ENCODE measurements around the gene PRAME.
"Not testable (repeated sequence)": the region's sequence is repeated elsewhere in the genome, so short reads cannot be mapped to it uniquely, and the experiment has no call there.

Gene PRAME

GRCh38 chr22:22512951-22513350 lies 46.1 kb downstream of the PRAME start:
- Mint-ChIP-seq H3K27me3 (ENCODE audit: low read depth, poor library complexity) (peaks cover 62% of the 10 kb centered on the region), H3K4me3 (no peak overlapping the region), H3K9me3 (peaks cover 29% of the 10 kb centered on the region)

GRCh38 chr22:22510833-22511232 lies 48.2 kb downstream of the PRAME start:
- H3K27ac Mint-ChIP-seq, H3K4me3 Mint-ChIP-seq, H3K4me1 Mint-ChIP-seq, DNase-seq: not testable (repeated sequence)
- Mint-ChIP-seq H3K9me3 (peaks cover 29% of the 10 kb centered on the region), H3K36me3 (ENCODE audit: low read depth) (peaks cover 23% of the 10 kb centered on the region), H3K27me3 (ENCODE audit: low read depth, poor library complexity) (peaks cover 49% of the 10 kb centered on the region)

More at GRCh38 chr22:22512951-22513350, 46.1 kb downstream of the PRAME start:
- no peak overlapping the region for H3K27ac Mint-ChIP-seq
- peaks cover 1% of the 10 kb centered on the region for H3K36me3 Mint-ChIP-seq (ENCODE audit: low read depth)
- peaks cover 2% of the 10 kb centered on the region for H3K4me1 Mint-ChIP-seq
- no peak for DNase-seq
- no peak for TF ChIP-seq CTCF (IDR thresholded peaks at IDR 0.05)

- H3K4me3 Mint-ChIP-seq: peak overlapping the region; percentile 90
These were observed 49.2 kb downstream of the PRAME start for GRCh38 chr22:22509912-22510311.

GRCh38 chr22:22508274-22509176 lies 50.5 kb downstream of the PRAME start, which contains the start of gene ZNF280B:
ZNF280B (minus strand) TSS chr22:22508742; CDS start chr22:22489398, 19,344 bp downstream.
- peaks cover 43% of the 10 kb centered on the region for H3K36me3 Mint-ChIP-seq (ENCODE audit: low read depth)
- H3K4me3 Mint-ChIP-seq: peak within 1 kb of the TSS; percentile 90
- H3K9me3 Mint-ChIP-seq: peaks cover 29% of the 10 kb centered on the region
- peaks cover 9% of the 10 kb centered on the region for H3K4me1 Mint-ChIP-seq
- peak within 1 kb of the TSS; percentile 76 for H3K27ac Mint-ChIP-seq
- peak; percentile 84 for DNase-seq
- peak; percentile 59 for TF ChIP-seq CTCF (IDR thresholded peaks at IDR 0.05)
- peaks cover 27% of the 10 kb centered on the region for H3K27me3 Mint-ChIP-seq (ENCODE audit: low read depth, poor library complexity)

More at GRCh38 chr22:22509912-22510311, 49.2 kb downstream of the PRAME start:
- Mint-ChIP-seq H3K9me3 (peaks cover 29% of the 10 kb centered on the region), H3K36me3 (ENCODE audit: low read depth) (peaks cover 29% of the 10 kb centered on the region), H3K27me3 (ENCODE audit: low read depth, poor library complexity) (peaks cover 41% of the 10 kb centered on the region)
- not testable (repeated sequence) for H3K4me1 Mint-ChIP-seq, DNase-seq, H3K27ac Mint-ChIP-seq

GRCh38 chr22:22507743-22508273 lies 51.3 kb downstream of the PRAME start:
- Mint-ChIP-seq H3K4me1 (peaks cover 9% of the 10 kb centered on the region), H3K36me3 (ENCODE audit: low read depth) (peaks cover 51% of the 10 kb centered on the region), H3K27ac (peak overlapping the region; percentile 76), H3K9me3 (peaks cover 29% of the 10 kb centered on the region), H3K4me3 (peak overlapping the region; percentile 90), H3K27me3 (ENCODE audit: low read depth, poor library complexity) (peaks cover 20% of the 10 kb centered on the region)
- no peak for TF ChIP-seq CTCF (IDR thresholded peaks at IDR 0.05)
- DNase-seq: no peak

- DNase-seq: no peak
- H3K27me3 Mint-ChIP-seq (ENCODE audit: low read depth, poor library complexity): peaks cover 9% of the 10 kb centered on the region
- peaks cover 9% of the 10 kb centered on the region for H3K4me1 Mint-ChIP-seq
- H3K36me3 Mint-ChIP-seq (ENCODE audit: low read depth): peaks cover 61% of the 10 kb centered on the region
- no peak overlapping the region for H3K27ac Mint-ChIP-seq
- H3K9me3 Mint-ChIP-seq: peaks cover 29% of the 10 kb centered on the region
- H3K4me3 Mint-ChIP-seq: peak overlapping the region; percentile 90
- no peak for TF ChIP-seq CTCF (IDR thresholded peaks at IDR 0.05)
These were observed 52.3 kb downstream of the PRAME start for GRCh38 chr22:22506736-22507135.
